Stimulated activated naive CD8-positive, alpha-beta T cell treated with anti-CD3 and anti-CD28 coated beads, Interleukin-15, Interleukin-2, amounts not matched to agents 100 ng/mL and 50 ng/mL, for 24 hours (primary cell): ENCODE measurements around the gene ZFP92.
"Not testable (repeated sequence)": the region's sequence is repeated elsewhere in the genome, so short reads cannot be mapped to it uniquely, and the experiment has no call there.

Experiments used
- H3K27ac Mint-ChIP-seq: one replicate; pipeline ENCODE4 v1.8.0; 2021; ENCODE audit warnings: mild to moderate bottlenecking, mixed read lengths
- H3K27me3 Mint-ChIP-seq: one replicate; pipeline ENCODE4 v1.8.0; 2021; ENCODE audit warnings: mixed read lengths
- H3K36me3 Mint-ChIP-seq: one replicate; pipeline ENCODE4 v1.8.0; 2021; ENCODE audit warnings: low read depth, mixed read lengths
- H3K4me1 Mint-ChIP-seq: one replicate; pipeline ENCODE4 v1.8.0; 2021; ENCODE audit warnings: low read depth, mixed read lengths
- H3K4me3 Mint-ChIP-seq: one replicate; pipeline ENCODE4 v1.8.0; 2021; ENCODE audit warnings: mild to moderate bottlenecking, mixed read lengths
- H3K9me3 Mint-ChIP-seq: one replicate; pipeline ENCODE4 v1.8.0; 2021; ENCODE audit warnings: mixed read lengths

The ZFP92 gene

DNA sequence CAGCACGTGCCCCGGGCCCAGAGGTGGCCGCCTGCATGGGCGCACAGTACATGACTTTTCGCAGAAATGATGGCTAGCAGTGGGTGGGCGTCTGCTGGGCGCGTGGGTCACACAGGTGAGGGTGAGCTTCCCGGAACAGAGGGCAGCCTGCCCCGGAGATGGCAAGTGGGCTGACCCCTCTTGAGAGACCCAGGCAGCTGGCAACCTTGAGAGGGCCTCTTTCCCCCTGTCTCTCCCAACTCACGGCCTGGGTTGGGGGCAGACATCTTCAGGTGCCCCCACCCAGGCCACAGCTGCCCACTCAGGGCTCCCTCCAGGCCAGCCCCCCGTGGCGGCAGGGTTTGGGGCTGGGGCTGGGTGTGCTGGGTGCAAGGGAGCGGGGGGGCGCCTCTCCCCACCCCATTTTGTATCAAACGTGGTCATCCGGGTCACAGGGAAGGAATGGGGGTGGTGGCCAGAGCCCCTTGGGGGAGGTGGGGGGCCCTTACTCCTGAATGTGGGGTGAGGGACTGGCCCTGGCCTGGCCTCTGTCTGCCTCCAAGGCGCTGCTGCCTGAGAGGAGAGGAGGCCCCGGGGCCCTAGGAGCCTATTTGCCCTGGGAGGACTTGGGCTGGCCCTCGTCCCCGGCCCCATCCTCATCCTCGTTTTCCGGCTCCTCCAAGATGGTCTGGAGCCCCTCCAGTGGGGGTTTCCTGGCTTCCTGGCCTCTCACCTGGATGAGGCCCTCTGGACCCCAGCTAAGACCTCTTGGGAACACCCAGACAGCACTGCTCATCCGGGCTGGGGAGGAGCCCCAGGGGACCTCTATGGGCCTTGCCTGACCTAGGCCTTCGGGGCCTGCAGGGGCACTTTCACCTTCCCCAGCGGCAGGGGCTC lies 14.7 kb upstream of the ZFP92 start:
- Mint-ChIP-seq H3K4me3 (no peak overlapping the region), H3K36me3 (no peaks in the 10 kb centered on the region), H3K9me3 (no peaks in the 10 kb centered on the region), H3K27ac (no peak overlapping the region), H3K27me3 (no peaks in the 10 kb centered on the region), H3K4me1 (no peaks in the 10 kb centered on the region)

DNA sequence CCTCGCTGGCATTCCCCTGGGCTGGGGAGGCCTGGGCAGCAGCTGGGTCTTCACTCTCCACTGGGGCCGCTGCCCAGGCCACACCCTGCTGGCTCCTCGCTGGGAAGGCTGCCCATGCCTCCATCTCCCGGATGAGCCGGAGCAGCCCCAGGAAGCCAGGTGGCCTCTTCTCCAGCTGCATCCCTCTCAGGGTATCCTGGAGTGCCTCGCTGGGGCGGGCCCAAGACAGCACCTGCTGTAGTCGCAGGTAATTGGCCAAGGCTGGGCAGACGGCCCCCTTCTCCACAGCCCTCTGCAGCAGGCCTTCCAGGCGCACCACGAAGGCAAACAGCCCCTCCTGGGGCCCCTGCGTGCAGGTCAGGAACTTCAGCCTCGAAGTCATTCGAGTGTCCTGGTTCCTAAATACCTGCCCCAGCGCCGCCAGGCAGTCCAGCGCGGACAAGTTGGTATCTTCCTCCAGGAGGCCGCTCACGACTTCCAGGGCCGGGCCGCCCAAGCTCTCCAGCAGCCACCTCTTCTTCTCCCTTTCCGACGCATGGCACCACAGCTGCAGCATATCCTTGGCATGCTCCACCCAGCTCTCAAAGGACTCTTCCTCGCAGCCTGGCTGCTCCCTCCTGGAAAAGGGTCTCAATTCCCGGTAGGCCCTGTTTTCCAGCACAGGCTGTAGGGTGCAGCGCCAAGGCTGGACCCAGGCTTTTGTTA lies 13.9 kb upstream of the ZFP92 start:
- Mint-ChIP-seq H3K4me3 (no peak overlapping the region), H3K4me1 (no peaks in the 10 kb centered on the region), H3K36me3 (no peaks in the 10 kb centered on the region), H3K27ac (no peak overlapping the region), H3K27me3 (no peaks in the 10 kb centered on the region), H3K9me3 (no peaks in the 10 kb centered on the region)

DNA sequence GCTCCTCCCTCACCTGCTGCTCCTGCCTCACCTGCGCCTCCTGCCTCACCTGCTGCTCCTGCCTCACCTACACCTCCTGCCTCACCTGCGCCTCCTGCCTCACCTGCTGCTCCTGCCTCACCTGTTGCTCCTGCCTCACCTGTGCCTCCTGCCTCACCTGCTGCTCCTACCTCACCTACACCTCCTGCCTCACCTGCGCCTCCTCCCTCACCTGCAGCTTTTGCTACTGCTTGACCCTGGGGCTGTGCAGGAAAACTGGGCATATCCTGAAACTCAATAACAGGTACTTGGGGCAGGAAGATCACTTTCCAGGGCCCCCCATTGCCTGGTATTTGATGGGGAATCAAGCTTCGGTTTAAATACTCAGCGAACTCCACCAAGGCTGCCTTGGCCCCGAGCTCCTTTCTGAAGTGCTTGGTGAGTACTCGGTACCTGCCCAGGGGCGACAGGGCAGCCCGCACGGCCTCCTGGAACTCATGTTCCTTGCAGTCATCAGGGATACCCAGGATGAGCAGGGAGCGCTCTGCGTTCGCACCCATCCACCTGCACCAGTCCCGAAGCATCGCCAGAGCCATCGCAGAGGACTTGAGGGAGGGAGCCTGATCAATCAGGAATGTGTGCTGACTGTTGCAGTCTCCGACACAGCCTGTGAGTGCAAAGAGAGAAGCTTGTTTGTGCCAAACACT lies 12.9 kb upstream of the ZFP92 start:
- H3K4me3 Mint-ChIP-seq = no peak overlapping the region
- H3K9me3 Mint-ChIP-seq = no peaks in the 10 kb centered on the region
- no peaks in the 10 kb centered on the region for H3K36me3 Mint-ChIP-seq
- H3K27me3 Mint-ChIP-seq = no peaks in the 10 kb centered on the region
- H3K27ac Mint-ChIP-seq = no peak overlapping the region
- H3K4me1 Mint-ChIP-seq = no peaks in the 10 kb centered on the region

DNA sequence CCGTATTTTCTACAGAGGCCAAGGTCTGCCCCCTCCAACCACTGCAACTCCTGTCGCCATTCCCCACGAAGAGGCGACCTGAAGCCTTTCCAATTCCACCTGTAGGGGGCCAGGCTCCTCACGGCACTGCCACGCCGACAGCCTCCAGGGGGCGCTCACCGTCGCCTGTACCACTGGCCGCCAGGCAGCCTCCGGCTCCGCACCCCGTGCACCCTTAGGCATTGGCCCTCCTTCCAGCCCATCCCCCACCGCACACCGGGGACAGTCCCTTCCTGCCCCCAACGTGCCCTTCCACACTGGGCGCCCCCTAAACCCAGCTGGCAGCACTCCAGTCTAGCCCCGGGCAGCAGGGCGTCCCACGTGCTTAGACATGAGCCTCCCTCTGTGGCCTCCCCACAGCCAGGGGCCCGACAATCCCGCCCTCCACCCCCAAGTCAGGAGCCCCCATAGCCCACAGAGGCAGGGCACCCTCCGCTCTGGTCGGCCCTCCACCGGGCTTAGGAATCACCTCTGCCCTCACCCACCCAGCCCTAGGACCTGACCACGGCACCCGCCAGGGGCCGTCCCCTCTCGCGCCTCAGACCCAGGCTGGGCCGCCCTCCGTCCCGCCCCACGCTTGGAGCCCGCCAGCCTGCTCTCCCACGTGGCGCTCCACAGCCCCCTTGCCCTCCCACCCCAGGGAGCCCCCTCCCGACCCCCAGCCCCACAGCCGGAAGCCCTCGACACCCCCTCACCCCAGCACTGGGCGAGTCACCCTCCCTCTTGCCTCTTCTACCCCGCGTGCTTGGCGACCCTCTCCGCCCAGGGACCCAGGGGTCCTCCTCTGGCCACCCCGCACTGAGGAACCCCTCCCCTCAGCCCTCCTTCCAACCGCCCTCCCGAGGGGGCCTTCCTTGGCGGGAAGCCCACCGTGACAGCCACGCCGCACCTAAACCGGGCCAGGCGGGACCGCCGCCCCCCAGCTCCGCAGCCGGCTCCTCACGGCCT lies 10.8 kb upstream of the ZFP92 start:
- H3K9me3 Mint-ChIP-seq = no peaks in the 10 kb centered on the region
- H3K27ac Mint-ChIP-seq = no peak overlapping the region
- H3K4me3 Mint-ChIP-seq = no peak overlapping the region
- no peaks in the 10 kb centered on the region for H3K27me3 Mint-ChIP-seq
- no peaks in the 10 kb centered on the region for H3K36me3 Mint-ChIP-seq
- H3K4me1 Mint-ChIP-seq = no peaks in the 10 kb centered on the region

DNA sequence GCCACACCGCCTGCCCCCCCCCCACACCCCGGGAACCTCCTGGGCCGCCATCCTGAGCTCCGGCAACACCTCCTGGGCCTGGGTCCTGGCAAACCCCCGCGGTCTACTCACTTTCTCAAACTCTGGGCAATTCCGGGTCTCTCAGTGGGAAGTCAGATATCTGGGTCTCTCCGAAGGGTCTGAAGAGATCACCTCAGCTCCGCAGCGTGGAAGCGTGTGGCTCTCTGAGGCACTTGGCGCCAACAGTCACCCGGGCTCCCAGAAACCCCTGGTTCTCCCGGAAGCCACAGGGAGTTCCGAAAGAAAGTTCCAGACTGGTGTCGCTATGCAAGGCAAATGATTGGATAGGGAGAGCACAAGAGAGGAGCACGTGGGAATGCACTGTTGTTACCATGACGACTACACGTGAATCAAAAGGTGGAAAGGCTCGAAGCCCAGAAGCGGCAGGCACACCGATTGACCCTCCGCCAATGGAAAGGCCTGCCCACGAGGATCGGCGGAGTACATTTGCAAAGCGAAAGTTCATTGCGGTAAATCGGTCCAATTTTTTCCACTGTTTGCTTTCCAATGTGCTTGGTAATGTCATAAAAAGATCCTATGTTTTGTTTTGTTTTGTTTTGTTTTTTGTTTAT lies 10.0 kb upstream of the ZFP92 start, which contains the start of gene PNMA6E:
Gene PNMA6E (minus strand): TSS at position 218 of the 632 bp plus-strand sequence. CDS start 2,501 bp downstream, outside the sequence.
- Mint-ChIP-seq H3K9me3 (no peaks in the 10 kb centered on the region), H3K27me3 (no peaks in the 10 kb centered on the region), H3K27ac (no peak within 1 kb of the TSS), H3K4me3 (no peak within 1 kb of the TSS), H3K36me3 (no peaks in the 10 kb centered on the region), H3K4me1 (no peaks in the 10 kb centered on the region)

DNA sequence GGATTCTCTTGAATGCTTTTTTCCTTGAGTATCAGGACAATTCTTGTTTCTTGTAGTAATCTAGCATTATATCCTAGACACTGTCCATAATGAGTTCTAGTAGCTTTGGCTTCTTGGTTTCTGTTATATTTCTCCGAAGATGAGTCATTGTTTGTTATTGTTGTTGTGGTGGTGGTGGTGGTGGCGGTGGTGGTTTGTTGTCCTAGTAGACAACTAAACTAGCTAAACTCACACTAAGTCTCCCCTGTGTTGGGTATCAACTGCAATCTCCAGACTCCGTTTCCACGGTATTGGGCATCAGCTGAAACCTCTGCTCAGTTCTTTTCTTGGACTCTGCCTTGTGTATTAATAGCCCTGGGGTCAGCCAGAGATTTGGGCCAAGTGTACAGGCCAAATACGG lies 6.9 kb upstream of the ZFP92 start:
- H3K27me3 Mint-ChIP-seq = not testable (repeated sequence)

DNA sequence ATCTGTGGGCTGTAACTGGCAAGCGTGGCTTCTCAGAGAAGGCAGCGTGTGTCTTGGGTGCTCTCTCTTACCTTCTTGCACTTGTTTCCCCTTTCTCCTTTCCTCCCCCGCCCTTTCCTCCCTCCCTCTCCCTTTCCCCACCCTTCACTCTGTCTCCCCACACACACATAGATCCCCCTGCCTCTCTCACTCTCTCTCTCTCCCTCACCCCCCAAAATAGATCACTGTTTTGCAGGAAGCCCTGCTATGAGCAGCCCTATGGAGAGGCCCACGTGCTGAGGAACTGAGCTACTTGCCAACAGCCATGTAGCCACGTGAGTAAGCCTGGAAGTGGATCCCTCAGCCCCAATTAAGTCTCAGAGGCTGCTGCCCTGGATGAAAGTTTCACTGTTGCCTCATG lies 5.8 kb upstream of the ZFP92 start:
- H3K4me1 Mint-ChIP-seq = no peaks in the 10 kb centered on the region
- no peak overlapping the region for H3K4me3 Mint-ChIP-seq
- H3K27me3 Mint-ChIP-seq = no peaks in the 10 kb centered on the region
- no peak overlapping the region for H3K27ac Mint-ChIP-seq
- H3K36me3 Mint-ChIP-seq = no peaks in the 10 kb centered on the region
- H3K9me3 Mint-ChIP-seq = no peaks in the 10 kb centered on the region

More for the DNA sequence above, 6.9 kb upstream of the ZFP92 start:
- H3K4me3 Mint-ChIP-seq, H3K27ac Mint-ChIP-seq, H3K36me3 Mint-ChIP-seq, H3K9me3 Mint-ChIP-seq, H3K4me1 Mint-ChIP-seq: not testable (repeated sequence)

DNA sequence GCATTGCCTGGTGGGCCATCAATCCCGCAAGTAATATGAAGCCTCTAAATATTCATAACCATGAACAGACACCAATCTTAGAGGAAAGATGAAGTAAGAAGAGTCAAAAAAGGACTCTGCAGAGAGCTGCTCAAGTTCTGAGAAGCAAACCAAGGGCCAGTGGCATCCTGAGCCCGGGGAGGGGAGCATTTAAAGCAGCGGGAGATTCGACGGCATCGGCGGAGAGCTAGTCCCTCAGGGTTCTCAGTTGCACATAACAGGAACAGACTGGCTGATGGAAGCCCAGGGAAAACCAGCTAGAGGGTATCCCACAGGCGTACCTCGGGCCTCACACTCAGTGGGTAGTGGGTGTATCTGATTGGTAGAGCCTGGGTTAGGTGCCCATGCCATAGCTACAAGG lies 5.3 kb upstream of the ZFP92 start:
- no peaks in the 10 kb centered on the region for H3K4me1 Mint-ChIP-seq
- H3K9me3 Mint-ChIP-seq = no peaks in the 10 kb centered on the region
- H3K27ac Mint-ChIP-seq = no peak overlapping the region
- no peaks in the 10 kb centered on the region for H3K36me3 Mint-ChIP-seq
- no peaks in the 10 kb centered on the region for H3K27me3 Mint-ChIP-seq
- no peak overlapping the region for H3K4me3 Mint-ChIP-seq

DNA sequence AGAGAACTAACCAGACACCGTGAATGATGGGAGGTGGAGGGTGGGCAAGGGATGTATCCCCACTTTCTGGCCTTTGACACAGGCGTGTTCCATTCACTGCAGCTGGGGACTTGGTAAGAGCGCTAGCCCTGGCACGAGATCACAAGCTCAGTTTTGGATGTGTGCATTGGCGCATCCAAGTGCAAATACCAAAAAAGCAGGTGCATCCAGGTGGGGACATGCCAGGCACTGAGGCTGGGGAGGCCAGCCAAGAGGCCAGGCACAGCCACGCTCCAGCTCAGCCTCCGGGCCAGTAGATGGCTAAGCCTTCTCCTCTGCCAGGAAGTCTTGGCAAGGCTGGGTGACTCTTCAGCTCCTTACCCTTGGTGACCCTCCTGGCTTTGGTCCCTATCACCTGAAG lies 4.4 kb upstream of the ZFP92 start:
- Mint-ChIP-seq H3K9me3 (no peaks in the 10 kb centered on the region), H3K27ac (no peak overlapping the region), H3K4me3 (no peak overlapping the region), H3K4me1 (peaks cover 1% of the 10 kb centered on the region), H3K36me3 (no peaks in the 10 kb centered on the region), H3K27me3 (no peaks in the 10 kb centered on the region)

DNA sequence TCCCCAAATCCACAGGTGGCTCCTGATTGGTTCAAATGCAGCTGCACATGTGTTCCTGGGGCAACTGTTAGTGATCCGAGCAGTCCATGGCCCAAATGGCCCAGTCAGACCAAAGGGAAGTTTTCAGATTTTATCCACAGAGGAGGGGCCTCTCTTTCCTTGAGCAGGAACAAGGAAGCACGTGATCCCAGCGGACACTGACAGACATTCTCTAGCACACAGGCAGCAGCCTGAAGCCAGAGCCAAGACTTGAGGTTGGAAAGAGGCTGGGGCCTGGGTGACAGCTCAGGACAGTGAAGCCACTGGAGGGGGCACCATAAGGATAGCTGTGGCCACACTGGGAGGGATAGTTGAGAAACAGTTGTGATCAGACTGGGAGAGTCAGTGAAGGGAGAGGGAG lies 3.5 kb upstream of the ZFP92 start:
- H3K36me3 Mint-ChIP-seq = no peaks in the 10 kb centered on the region
- H3K4me1 Mint-ChIP-seq = peaks cover 8% of the 10 kb centered on the region
- H3K27me3 Mint-ChIP-seq = no peaks in the 10 kb centered on the region
- H3K9me3 Mint-ChIP-seq = no peaks in the 10 kb centered on the region
- no peak overlapping the region for H3K27ac Mint-ChIP-seq
- no peak overlapping the region for H3K4me3 Mint-ChIP-seq

DNA sequence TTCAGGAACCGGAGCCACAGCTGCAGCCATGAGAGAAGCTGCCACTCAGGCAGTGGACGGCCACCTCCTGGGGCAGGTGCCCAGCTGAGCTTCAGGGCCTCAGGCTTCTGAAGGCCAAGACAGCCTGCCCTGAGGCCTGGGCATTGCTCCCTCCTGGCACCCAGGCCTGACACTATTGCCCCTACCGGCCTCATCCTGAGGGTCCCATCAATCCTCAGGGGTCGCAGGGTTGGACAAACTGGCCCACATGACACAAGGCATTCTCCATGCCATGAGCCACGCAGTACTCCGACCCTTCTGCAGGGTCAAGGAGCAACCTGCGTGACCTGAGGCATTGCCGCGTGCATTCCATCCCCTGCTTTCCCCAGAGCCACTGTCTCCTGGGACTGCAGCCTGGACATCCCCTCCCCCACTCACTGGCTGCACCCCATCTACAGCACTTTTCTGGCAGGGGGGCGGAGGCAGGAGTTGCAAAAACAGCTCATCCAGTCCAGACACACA lies 3.0 kb upstream of the ZFP92 start:
- Mint-ChIP-seq H3K9me3 (no peaks in the 10 kb centered on the region), H3K27ac (no peak overlapping the region), H3K36me3 (no peaks in the 10 kb centered on the region), H3K4me1 (peaks cover 8% of the 10 kb centered on the region), H3K4me3 (no peak overlapping the region), H3K27me3 (no peaks in the 10 kb centered on the region)

DNA sequence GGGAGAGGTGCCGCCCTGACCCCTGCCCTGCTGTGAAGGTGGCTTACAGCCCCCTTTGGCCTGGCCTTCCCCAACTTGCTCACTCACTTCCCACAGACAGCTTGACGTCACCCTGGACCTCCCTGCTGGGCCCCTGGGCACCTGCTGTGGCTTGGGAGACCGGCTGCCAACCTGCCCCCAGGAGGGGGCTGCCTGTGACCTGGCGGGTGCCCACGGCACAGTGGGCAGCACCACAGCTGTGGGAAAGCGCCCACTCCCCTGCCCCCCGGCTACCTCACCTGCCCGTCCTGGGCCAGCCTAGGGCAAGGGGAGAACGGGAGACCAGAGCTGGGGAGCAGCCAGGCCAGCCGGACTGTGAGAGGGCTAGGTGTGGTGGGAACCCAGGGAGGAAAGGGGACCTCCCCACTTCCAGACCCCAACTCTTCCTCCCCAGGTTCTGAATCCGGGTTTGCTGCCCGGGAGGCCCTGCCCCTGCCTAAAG lies 2.4 kb upstream of the ZFP92 start:
- H3K4me3 Mint-ChIP-seq = no peak overlapping the region
- no peaks in the 10 kb centered on the region for H3K27me3 Mint-ChIP-seq

DNA sequence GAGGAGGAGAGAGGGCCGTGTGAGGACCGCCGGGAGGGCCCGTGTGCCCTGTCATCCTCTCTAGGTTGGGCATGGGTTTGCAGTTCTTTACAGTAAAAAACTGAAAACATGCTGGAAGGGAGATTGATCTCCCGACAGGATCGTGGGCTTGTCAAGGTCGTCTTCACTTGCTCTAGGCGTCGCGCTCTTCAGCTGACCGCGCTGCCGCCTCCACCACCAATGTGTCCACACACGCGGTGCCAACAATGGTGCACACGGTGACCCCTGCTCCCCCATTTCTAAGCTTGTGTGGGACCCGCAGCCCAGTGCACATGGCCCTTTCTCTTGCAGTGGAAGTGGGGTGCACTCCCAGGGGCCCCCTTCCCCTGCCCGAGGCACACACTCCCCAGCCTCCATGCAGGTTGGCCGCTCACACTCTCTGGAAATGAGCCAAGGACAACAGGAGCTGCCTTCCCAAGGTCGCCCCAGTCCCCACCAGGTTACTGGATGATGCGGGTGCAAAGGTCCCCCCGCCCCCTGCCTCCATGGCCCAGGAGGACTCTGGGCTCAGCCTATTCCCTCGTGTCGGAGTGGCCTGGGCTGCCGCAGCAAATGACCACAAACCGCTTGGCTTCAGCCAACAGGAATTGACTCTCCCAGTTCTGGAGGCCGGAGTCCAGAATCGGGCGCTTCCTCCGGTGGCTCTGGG lies 1.7 kb upstream of the ZFP92 start:
- no peak overlapping the region for H3K4me3 Mint-ChIP-seq
- peaks cover 8% of the 10 kb centered on the region for H3K4me1 Mint-ChIP-seq
- H3K27ac Mint-ChIP-seq = no peak overlapping the region
- no peaks in the 10 kb centered on the region for H3K36me3 Mint-ChIP-seq
- no peaks in the 10 kb centered on the region for H3K27me3 Mint-ChIP-seq
- H3K9me3 Mint-ChIP-seq = no peaks in the 10 kb centered on the region

More for the DNA sequence above, 2.4 kb upstream of the ZFP92 start:
- no peak overlapping the region for H3K27ac Mint-ChIP-seq
- no peaks in the 10 kb centered on the region for H3K36me3 Mint-ChIP-seq
- H3K9me3 Mint-ChIP-seq = no peaks in the 10 kb centered on the region
- peaks cover 8% of the 10 kb centered on the region for H3K4me1 Mint-ChIP-seq
